Stimulated activated naive CD8-positive, alpha-beta T cell treated with anti-CD3 and anti-CD28 coated beads, Interleukin-15, amount 100 ng/mL, for 72 hours (primary cell): Measurements from ENCODE around the gene MAST4.

Experiments
- ATAC-seq: fragments of 150-1000 bp; cut with Tn5 transposase; 2 replicates; pipeline ENCODE4 v1.10.0; 2021; ENCODE audit warnings: mild to moderate bottlenecking, moderate library complexity
- DNase-seq, 2 donors: peaks; one replicate each; pipeline ENCODE4 v3.0.0; 2021 to 2022
- H3K27ac Mint-ChIP-seq, 2 donors: one replicate each; pipeline ENCODE4 v1.8.0; 2022; ENCODE audit warnings: mild to moderate bottlenecking in 2 of 2, mixed read lengths in 2 of 2, moderate library complexity in 2 of 2
- H3K27me3 Mint-ChIP-seq: one replicate; pipeline ENCODE4 v1.8.0; 2022; ENCODE audit warnings: mixed read lengths
- H3K4me1 Mint-ChIP-seq: one replicate; pipeline ENCODE4 v1.8.0; 2022; ENCODE audit warnings: mild to moderate bottlenecking, mixed read lengths
- H3K4me3 Mint-ChIP-seq, 2 donors: one replicate each; pipeline ENCODE4 v1.8.0; 2022; ENCODE audit warnings: mild to moderate bottlenecking in 2 of 2, mixed read lengths in 2 of 2, moderate library complexity in 1 of 2
- H3K9me3 Mint-ChIP-seq, 2 donors: one replicate each; pipeline ENCODE4 v1.8.0; 2022; ENCODE audit warnings: mixed read lengths in 2 of 2

MAST4 gene

GRCh38 chr5:67030289-67031056 is 434.3 kb downstream of the MAST4 start:
- DNase-seq (no peak), ATAC-seq (peak; percentile 60)
- no peaks in the 10 kb centered on the region for H3K9me3 Mint-ChIP-seq
- H3K27ac Mint-ChIP-seq: peak overlapping the region; percentile 49 to 82
- no peaks in the 10 kb centered on the region for H3K27me3 Mint-ChIP-seq
- H3K4me1 Mint-ChIP-seq: peaks cover 87% of the 10 kb centered on the region
- peak overlapping the region; percentile 4 to 54 for H3K4me3 Mint-ChIP-seq

- no peaks in the 10 kb centered on the region for H3K9me3 Mint-ChIP-seq
- no peak for ATAC-seq
- H3K4me3 Mint-ChIP-seq: peak overlapping the region; percentile 21 to 52
These were observed 434.9 kb downstream of the MAST4 start for GRCh38 chr5:67031057-67031443.

GRCh38 chr5:67031692-67032091 is 435.5 kb downstream of the MAST4 start:
- Mint-ChIP-seq H3K9me3 (no peaks in the 10 kb centered on the region), H3K27me3 (no peaks in the 10 kb centered on the region), H3K4me3 (peak overlapping the region; percentile 44 to 52), H3K27ac (peak overlapping the region; percentile 69 to 84), H3K4me1 (peaks cover 87% of the 10 kb centered on the region)
- ATAC-seq (peak; percentile 92), DNase-seq (no peak)

More at GRCh38 chr5:67031057-67031443, 434.9 kb downstream of the MAST4 start:
- no peak for DNase-seq
- Mint-ChIP-seq H3K27me3 (no peaks in the 10 kb centered on the region), H3K4me1 (peaks cover 87% of the 10 kb centered on the region), H3K27ac (peak overlapping the region in 1 of 2 donors; percentile 84)

- no peaks in the 10 kb centered on the region for H3K27me3 Mint-ChIP-seq
- H3K4me3 Mint-ChIP-seq: no peak overlapping the region
- no peaks in the 10 kb centered on the region for H3K9me3 Mint-ChIP-seq
- no peak for ATAC-seq
- peak overlapping the region in 1 of 2 donors; percentile 20 for H3K27ac Mint-ChIP-seq
- no peak for DNase-seq
- peaks cover 93% of the 10 kb centered on the region for H3K4me1 Mint-ChIP-seq
These were observed 436.9 kb downstream of the MAST4 start for GRCh38 chr5:67032921-67033664.

- DNase-seq (no peak), ATAC-seq (no peak)
- Mint-ChIP-seq H3K4me3 (no peak overlapping the region), H3K27ac (no peak overlapping the region), H3K27me3 (no peaks in the 10 kb centered on the region), H3K9me3 (no peaks in the 10 kb centered on the region), H3K4me1 (peaks cover 93% of the 10 kb centered on the region)
These were observed 437.9 kb downstream of the MAST4 start for GRCh38 chr5:67033880-67034651.

- H3K4me1 Mint-ChIP-seq: peaks cover 89% of the 10 kb centered on the region
- no peaks in the 10 kb centered on the region for H3K9me3 Mint-ChIP-seq
- ATAC-seq (no peak), DNase-seq (no peak)
- H3K4me3 Mint-ChIP-seq: no peak overlapping the region
- no peak overlapping the region for H3K27ac Mint-ChIP-seq
- no peaks in the 10 kb centered on the region for H3K27me3 Mint-ChIP-seq
These were observed 439.0 kb downstream of the MAST4 start for GRCh38 chr5:67035098-67035740.

- H3K4me3 Mint-ChIP-seq: no peak overlapping the region
- H3K27ac Mint-ChIP-seq: no peak overlapping the region
- ATAC-seq (no peak), DNase-seq (no peak)
- H3K27me3 Mint-ChIP-seq: no peaks in the 10 kb centered on the region
- peaks cover 70% of the 10 kb centered on the region for H3K4me1 Mint-ChIP-seq
- H3K9me3 Mint-ChIP-seq: no peaks in the 10 kb centered on the region
These were observed 441.0 kb downstream of the MAST4 start for GRCh38 chr5:67037171-67037570.

GRCh38 chr5:67038817-67039603 is 442.8 kb downstream of the MAST4 start:
- DNase-seq (no peak), ATAC-seq (peak; percentile 64)
- H3K9me3 Mint-ChIP-seq: no peaks in the 10 kb centered on the region
- peak overlapping the region in 1 of 2 donors; percentile 6 for H3K27ac Mint-ChIP-seq
- H3K4me3 Mint-ChIP-seq: peak overlapping the region; percentile 31 to 42
- H3K4me1 Mint-ChIP-seq: peaks cover 52% of the 10 kb centered on the region
- no peaks in the 10 kb centered on the region for H3K27me3 Mint-ChIP-seq

GRCh38 chr5:67042176-67043003 is 446.2 kb downstream of the MAST4 start:
- H3K9me3 Mint-ChIP-seq: no peaks in the 10 kb centered on the region
- H3K27ac Mint-ChIP-seq: no peak overlapping the region
- no peak overlapping the region for H3K4me3 Mint-ChIP-seq
- H3K27me3 Mint-ChIP-seq: no peaks in the 10 kb centered on the region
- DNase-seq: no peak
- ATAC-seq: no peak
- H3K4me1 Mint-ChIP-seq: peaks cover 24% of the 10 kb centered on the region

- no peak for ATAC-seq
These were observed 447.8 kb downstream of the MAST4 start for GRCh38 chr5:67043796-67044511.

GRCh38 chr5:67045816-67046740 is 449.9 kb downstream of the MAST4 start:
- DNase-seq (no peak), ATAC-seq (no peak)
- H3K27ac Mint-ChIP-seq: no peak overlapping the region
- no peaks in the 10 kb centered on the region for H3K27me3 Mint-ChIP-seq
- peaks cover 22% of the 10 kb centered on the region for H3K4me1 Mint-ChIP-seq
- no peaks in the 10 kb centered on the region for H3K9me3 Mint-ChIP-seq
- H3K4me3 Mint-ChIP-seq: no peak overlapping the region

More at GRCh38 chr5:67043796-67044511, 447.8 kb downstream of the MAST4 start:
- H3K4me3 Mint-ChIP-seq: no peak overlapping the region
- H3K27ac Mint-ChIP-seq: no peak overlapping the region
- no peaks in the 10 kb centered on the region for H3K9me3 Mint-ChIP-seq
- no peaks in the 10 kb centered on the region for H3K27me3 Mint-ChIP-seq
- no peak for DNase-seq
- H3K4me1 Mint-ChIP-seq: peaks cover 14% of the 10 kb centered on the region

GRCh38 chr5:67047160-67047559 is 451.0 kb downstream of the MAST4 start:
- peaks cover 22% of the 10 kb centered on the region for H3K4me1 Mint-ChIP-seq
- H3K27ac Mint-ChIP-seq: no peak overlapping the region
- no peak for ATAC-seq

GRCh38 chr5:67047616-67048015 is 451.4 kb downstream of the MAST4 start:
- no peaks in the 10 kb centered on the region for H3K27me3 Mint-ChIP-seq
- no peak overlapping the region for H3K4me3 Mint-ChIP-seq
- peaks cover 22% of the 10 kb centered on the region for H3K4me1 Mint-ChIP-seq
- H3K27ac Mint-ChIP-seq: no peak overlapping the region
- H3K9me3 Mint-ChIP-seq: no peaks in the 10 kb centered on the region
- ATAC-seq (no peak), DNase-seq (no peak)

More at GRCh38 chr5:67047160-67047559, 451.0 kb downstream of the MAST4 start:
- Mint-ChIP-seq H3K4me3 (no peak overlapping the region), H3K9me3 (no peaks in the 10 kb centered on the region), H3K27me3 (no peaks in the 10 kb centered on the region)
- no peak for DNase-seq
